ENCODE data around the gene ASCC1. TPM values are rescaled to one million over a fixed set of nuclear protein-coding genes. Genes with fewer than 3 reads are reported as not detected.
"Not testable (repeated sequence)": the region's sequence is repeated elsewhere in the genome, so short reads cannot be mapped to it uniquely, and the experiment has no call there.

Gene ASCC1
- total RNA-seq, 1 donor from 2014 or later = 33.3 TPM

DNA sequence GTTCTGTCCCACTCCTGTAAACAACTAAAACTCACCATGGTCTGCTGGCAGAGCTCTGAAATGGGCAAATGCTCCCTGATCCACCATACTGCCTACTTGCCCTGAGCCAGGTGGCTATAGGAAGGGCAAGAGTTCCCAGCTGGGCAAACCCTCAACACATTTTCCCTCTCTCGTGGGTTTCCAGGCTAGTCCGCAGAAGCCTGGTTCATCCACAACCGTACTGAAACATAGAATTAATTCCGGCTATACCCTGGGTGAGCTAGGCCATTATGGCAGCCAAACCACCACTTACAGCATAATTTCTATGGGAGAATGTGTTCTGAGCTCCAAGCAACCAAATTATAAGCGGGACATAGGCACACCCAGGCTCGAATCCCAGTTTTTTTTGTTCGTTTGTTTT is 37.5 kb upstream of the ASCC1 start:
- H3K9me3 Mint-ChIP-seq (ENCODE audit: unreplicated experiment) = no peaks in the 10 kb centered on the region
- H3K4me3 Mint-ChIP-seq (ENCODE audit: unreplicated experiment) = no peak overlapping the region
- no peaks in the 10 kb centered on the region for H3K36me3 Mint-ChIP-seq (ENCODE audit: unreplicated experiment)
- TF ChIP-seq, protein P1, sequence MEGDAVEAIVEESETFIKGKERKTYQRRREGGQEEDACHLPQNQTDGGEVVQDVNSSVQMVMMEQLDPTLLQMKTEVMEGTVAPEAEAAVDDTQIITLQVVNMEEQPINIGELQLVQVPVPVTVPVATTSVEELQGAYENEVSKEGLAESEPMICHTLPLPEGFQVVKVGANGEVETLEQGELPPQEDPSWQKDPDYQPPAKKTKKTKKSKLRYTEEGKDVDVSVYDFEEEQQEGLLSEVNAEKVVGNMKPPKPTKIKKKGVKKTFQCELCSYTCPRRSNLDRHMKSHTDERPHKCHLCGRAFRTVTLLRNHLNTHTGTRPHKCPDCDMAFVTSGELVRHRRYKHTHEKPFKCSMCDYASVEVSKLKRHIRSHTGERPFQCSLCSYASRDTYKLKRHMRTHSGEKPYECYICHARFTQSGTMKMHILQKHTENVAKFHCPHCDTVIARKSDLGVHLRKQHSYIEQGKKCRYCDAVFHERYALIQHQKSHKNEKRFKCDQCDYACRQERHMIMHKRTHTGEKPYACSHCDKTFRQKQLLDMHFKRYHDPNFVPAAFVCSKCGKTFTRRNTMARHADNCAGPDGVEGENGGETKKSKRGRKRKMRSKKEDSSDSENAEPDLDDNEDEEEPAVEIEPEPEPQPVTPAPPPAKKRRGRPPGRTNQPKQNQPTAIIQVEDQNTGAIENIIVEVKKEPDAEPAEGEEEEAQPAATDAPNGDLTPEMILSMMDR (IDR thresholded peaks at IDR 0.05; ENCODE audit: partially characterized antibody, unreplicated experiment) = no peak
- H3K27ac Mint-ChIP-seq (ENCODE audit: unreplicated experiment) = no peak overlapping the region
- H3K27me3 Mint-ChIP-seq (ENCODE audit: unreplicated experiment) = peaks cover 4% of the 10 kb centered on the region
- H3K4me1 Mint-ChIP-seq (ENCODE audit: low read depth, unreplicated experiment) = peaks cover 20% of the 10 kb centered on the region
- DNase-seq = no peak

DNA sequence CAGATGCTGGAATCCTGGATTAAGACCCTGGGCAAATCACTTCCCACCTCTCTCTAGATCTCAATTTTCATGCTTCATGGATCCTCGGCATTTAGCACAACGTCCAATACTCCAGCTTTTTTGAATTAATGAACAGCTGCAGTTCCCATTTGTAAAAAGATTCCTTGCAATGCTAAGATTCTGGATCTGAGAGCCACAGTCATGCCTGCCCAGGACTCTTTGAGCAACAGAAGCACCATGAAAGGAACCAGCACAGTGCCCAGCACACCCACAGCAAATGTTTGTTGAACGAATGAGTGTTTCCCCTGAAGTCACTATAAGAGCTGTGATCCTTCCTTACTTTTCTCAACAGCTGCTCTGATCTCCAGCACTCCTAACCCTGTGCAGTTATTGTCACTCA is 36.9 kb upstream of the ASCC1 start:
- no peak overlapping the region for H3K27ac Mint-ChIP-seq (ENCODE audit: unreplicated experiment)
- DNase-seq = no peak
- TF ChIP-seq, protein P1 (IDR thresholded peaks at IDR 0.05; ENCODE audit: partially characterized antibody, unreplicated experiment) = no peak
- H3K36me3 Mint-ChIP-seq (ENCODE audit: unreplicated experiment) = no peaks in the 10 kb centered on the region
- peaks cover 24% of the 10 kb centered on the region for H3K4me1 Mint-ChIP-seq (ENCODE audit: low read depth, unreplicated experiment)
- no peaks in the 10 kb centered on the region for H3K9me3 Mint-ChIP-seq (ENCODE audit: unreplicated experiment)
- H3K4me3 Mint-ChIP-seq (ENCODE audit: unreplicated experiment) = no peak overlapping the region
- peaks cover 4% of the 10 kb centered on the region for H3K27me3 Mint-ChIP-seq (ENCODE audit: unreplicated experiment)

GRCh38 chr10:72251635-72252034 is 35.6 kb upstream of the ASCC1 start:
- no peak overlapping the region for H3K4me3 Mint-ChIP-seq (ENCODE audit: unreplicated experiment)
- DNase-seq = no peak
- no peak overlapping the region for H3K27ac Mint-ChIP-seq (ENCODE audit: unreplicated experiment)
- no peaks in the 10 kb centered on the region for H3K36me3 Mint-ChIP-seq (ENCODE audit: unreplicated experiment)
- peaks cover 2% of the 10 kb centered on the region for H3K9me3 Mint-ChIP-seq (ENCODE audit: unreplicated experiment)
- peaks cover 2% of the 10 kb centered on the region for H3K27me3 Mint-ChIP-seq (ENCODE audit: unreplicated experiment)
- H3K4me1 Mint-ChIP-seq (ENCODE audit: low read depth, unreplicated experiment) = peaks cover 24% of the 10 kb centered on the region
- TF ChIP-seq, protein P1 (IDR thresholded peaks at IDR 0.05; ENCODE audit: partially characterized antibody, unreplicated experiment) = no peak

DNA sequence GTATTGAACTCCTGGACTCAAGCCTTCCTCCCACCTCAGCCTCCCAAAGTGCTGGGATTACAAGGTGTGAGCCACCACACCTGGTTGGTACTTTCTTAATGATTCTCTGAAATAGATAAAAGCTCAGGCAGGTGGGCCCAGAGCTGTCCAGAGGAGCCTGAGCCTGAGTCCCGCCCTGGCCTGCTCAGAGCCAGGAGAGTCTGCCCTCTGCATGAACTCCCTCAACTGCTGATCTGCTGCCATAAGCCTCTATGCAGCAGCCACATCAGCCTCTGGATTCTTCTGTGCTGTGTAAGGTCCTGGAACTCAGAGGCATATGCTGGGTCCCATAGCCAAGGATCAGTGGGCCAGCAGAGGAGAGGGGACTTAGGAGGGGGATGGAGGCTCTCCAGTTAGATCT is 34.6 kb upstream of the ASCC1 start:
- Mint-ChIP-seq H3K4me3 (ENCODE audit: unreplicated experiment) (no peak overlapping the region), H3K36me3 (ENCODE audit: unreplicated experiment) (no peaks in the 10 kb centered on the region), H3K9me3 (ENCODE audit: unreplicated experiment) (peaks cover 2% of the 10 kb centered on the region), H3K4me1 (ENCODE audit: low read depth, unreplicated experiment) (peaks cover 19% of the 10 kb centered on the region), H3K27ac (ENCODE audit: unreplicated experiment) (no peak overlapping the region), H3K27me3 (ENCODE audit: unreplicated experiment) (peaks cover 2% of the 10 kb centered on the region)
- DNase-seq = no peak
- TF ChIP-seq, protein P1 (IDR thresholded peaks at IDR 0.05; ENCODE audit: partially characterized antibody, unreplicated experiment) = no peak

GRCh38 chr10:72249176-72249862 is 33.2 kb upstream of the ASCC1 start:
- peaks cover 15% of the 10 kb centered on the region for H3K4me1 Mint-ChIP-seq (ENCODE audit: low read depth, unreplicated experiment)
- H3K27me3 Mint-ChIP-seq (ENCODE audit: unreplicated experiment); H3K36me3 Mint-ChIP-seq (ENCODE audit: unreplicated experiment); H3K27ac Mint-ChIP-seq (ENCODE audit: unreplicated experiment); H3K4me3 Mint-ChIP-seq (ENCODE audit: unreplicated experiment); H3K9me3 Mint-ChIP-seq (ENCODE audit: unreplicated experiment); DNase-seq: not testable (repeated sequence)

All from glutamatergic neuron (in vitro differentiated cells).